HG03064 (cell line): ENCODE measurements around the gene SULF2.
"Not testable (repeated sequence)": the region's sequence is repeated elsewhere in the genome, so short reads cannot be mapped to it uniquely, and the experiment has no call there.

Experiments used
- ATAC-seq: cut with Tn5 transposase; IDR thresholded peaks from one replicate; pipeline ENCODE4 v1.9.1; 2021; ENCODE audit warnings: low read depth; ENCODE audit not compliant: unreplicated experiment

SULF2 gene

GRCh38 chr20:47805951-47806350 lies 20.7 kb upstream of the SULF2 start:
- no peak for ATAC-seq

GRCh38 chr20:47804972-47805371 lies 19.7 kb upstream of the SULF2 start:
- not testable (repeated sequence) for ATAC-seq

GRCh38 chr20:47804224-47804825 lies 19.0 kb upstream of the SULF2 start:
- not testable (repeated sequence) for ATAC-seq

GRCh38 chr20:47802975-47803374 lies 17.7 kb upstream of the SULF2 start:
- ATAC-seq: no peak

- no peak for ATAC-seq
Measured at GRCh38 chr20:47802226-47802920, 17.1 kb upstream of the SULF2 start.

GRCh38 chr20:47801759-47802158 lies 16.5 kb upstream of the SULF2 start:
- ATAC-seq: no peak

- ATAC-seq: no peak
Measured at GRCh38 chr20:47801079-47801478, 15.8 kb upstream of the SULF2 start.

GRCh38 chr20:47800623-47801022 lies 15.3 kb upstream of the SULF2 start:
- no peak for ATAC-seq

GRCh38 chr20:47799116-47799715 lies 13.9 kb upstream of the SULF2 start:
- no peak for ATAC-seq

- ATAC-seq: no peak
Measured at GRCh38 chr20:47796971-47797370, 11.7 kb upstream of the SULF2 start.

GRCh38 chr20:47795214-47795907 lies 10.1 kb upstream of the SULF2 start:
- ATAC-seq: no peak

- not testable (repeated sequence) for ATAC-seq
Measured at GRCh38 chr20:47794264-47794663, 9.0 kb upstream of the SULF2 start.

GRCh38 chr20:47792021-47792618 lies 6.8 kb upstream of the SULF2 start:
- ATAC-seq: no peak

- no peak for ATAC-seq
Measured at GRCh38 chr20:47791084-47791599, 5.9 kb upstream of the SULF2 start.

- ATAC-seq: no peak
Measured at GRCh38 chr20:47790580-47790965, 5.3 kb upstream of the SULF2 start.

- ATAC-seq: no peak
Measured at GRCh38 chr20:47789764-47790579, 4.7 kb upstream of the SULF2 start.

- no peak for ATAC-seq
Measured at GRCh38 chr20:47789081-47789763, 3.9 kb upstream of the SULF2 start.

GRCh38 chr20:47788741-47789080 lies 3.4 kb upstream of the SULF2 start:
- no peak for ATAC-seq

- no peak for ATAC-seq
Measured at GRCh38 chr20:47786765-47787107, 1.5 kb upstream of the SULF2 start.
